Ecto neural progenitor cell (in vitro differentiated cells): ENCODE results near the gene DRC3.
"Not testable (repeated sequence)": the region's sequence is repeated elsewhere in the genome, so short reads cannot be mapped to it uniquely, and the experiment has no call there.

Source experiments
- DNase-seq: peaks from one replicate; pipeline ENCODE4 v3.0.0-alpha.2; 2018; ENCODE audit warnings: low spot score

The DRC3 gene

GRCh38 chr17:17994271-17995069 lies 21.8 kb downstream of the DRC3 start:
- peak; percentile 80 for DNase-seq

- not testable (repeated sequence) for DNase-seq
Observed at GRCh38 chr17:17995887-17996286, 23.2 kb downstream of the DRC3 start.

GRCh38 chr17:17998934-17999333 lies 26.3 kb downstream of the DRC3 start:
- no peak for DNase-seq

- DNase-seq: no peak
Observed at GRCh38 chr17:17999364-18000029, 26.8 kb downstream of the DRC3 start.

GRCh38 chr17:18000030-18000408 lies 27.4 kb downstream of the DRC3 start:
- DNase-seq: no peak

GRCh38 chr17:18002171-18002570 lies 29.5 kb downstream of the DRC3 start:
- DNase-seq: no peak

GRCh38 chr17:18004345-18004744 lies 31.7 kb downstream of the DRC3 start:
- no peak for DNase-seq

GRCh38 chr17:18004884-18005305 lies 32.2 kb downstream of the DRC3 start:
- DNase-seq: no peak

- no peak for DNase-seq
Observed at GRCh38 chr17:18005496-18005895, 32.8 kb downstream of the DRC3 start.

- DNase-seq: peak; percentile 66
Observed at GRCh38 chr17:18006495-18007239, 34.0 kb downstream of the DRC3 start.

- no peak for DNase-seq
Observed at GRCh38 chr17:18008496-18009268, 36.0 kb downstream of the DRC3 start.

- no peak for DNase-seq
Observed at GRCh38 chr17:18009609-18010420, 37.2 kb downstream of the DRC3 start.

GRCh38 chr17:18011286-18011685 lies 38.6 kb downstream of the DRC3 start:
- DNase-seq: no peak

- no peak for DNase-seq
Observed at GRCh38 chr17:18014006-18014405, 41.3 kb downstream of the DRC3 start.

GRCh38 chr17:18015593-18015992 lies 42.9 kb downstream of the DRC3 start:
- no peak for DNase-seq

- DNase-seq: no peak
Observed at GRCh38 chr17:18016426-18016825, 43.8 kb downstream of the DRC3 start.

- no peak for DNase-seq
Observed at GRCh38 chr17:18017958-18018357, 45.3 kb downstream of the DRC3 start.

- no peak for DNase-seq
Observed at GRCh38 chr17:18018411-18018921, 45.8 kb downstream of the DRC3 start.

- no peak for DNase-seq
Observed at GRCh38 chr17:18019838-18020154, 47.1 kb downstream of the DRC3 start.

- DNase-seq: no peak
Observed at GRCh38 chr17:18020971-18021370, 48.3 kb downstream of the DRC3 start.

GRCh38 chr17:18021372-18021771 lies 48.7 kb downstream of the DRC3 start:
- no peak for DNase-seq
